Activated T-cell treated with anti-CD3 and anti-CD28 coated beads, Interleukin-2, amount 50 U/mL, for 24 hours (primary cell): ENCODE measurements around the gene BCAP31.

Experiments used
- DNase-seq: peaks from one replicate; pipeline ENCODE4 v3.0.0-alpha.2; 2020
- H3K27ac Mint-ChIP-seq: 2 replicates; pipeline ENCODE4 v1.8.0; 2020; ENCODE audit warnings: mild to moderate bottlenecking, mixed read lengths
- H3K27me3 Mint-ChIP-seq: 2 replicates; pipeline ENCODE4 v1.8.0; 2020; ENCODE audit warnings: mixed read lengths
- H3K36me3 Mint-ChIP-seq: 2 replicates; pipeline ENCODE4 v1.8.0; 2020; ENCODE audit warnings: low read depth, mixed read lengths
- H3K4me1 Mint-ChIP-seq: 2 replicates; pipeline ENCODE4 v1.8.0; 2020; ENCODE audit warnings: low read depth, mixed read lengths
- H3K4me3 Mint-ChIP-seq: 2 replicates; pipeline ENCODE4 v1.8.0; 2020; ENCODE audit warnings: mild to moderate bottlenecking, moderate library complexity, mixed read lengths
- H3K9me3 Mint-ChIP-seq: 2 replicates; pipeline ENCODE4 v1.8.0; 2020; ENCODE audit warnings: mixed read lengths

BCAP31 gene

GRCh38 chrX:153724252-153725038, at the start of gene BCAP31, which contains the start of gene ABCD1:
TSS of gene BCAP31 (minus strand) at chrX:153724387. CDS start at chrX:153723244, 1,143 bp downstream.
TSS of gene ABCD1 (plus strand) at chrX:153724856. CDS start at chrX:153725267, 411 bp downstream.
- peaks cover 24% of the 10 kb centered on the region for H3K27me3 Mint-ChIP-seq
- peaks cover 36% of the 10 kb centered on the region for H3K36me3 Mint-ChIP-seq
- H3K4me1 Mint-ChIP-seq: peaks cover 35% of the 10 kb centered on the region
- H3K9me3 Mint-ChIP-seq: no peaks in the 10 kb centered on the region
- DNase-seq: peak; percentile 91
- peak within 1 kb of the TSS; percentile 90 for H3K27ac Mint-ChIP-seq
- peak within 1 kb of the TSS; percentile 90 for H3K4me3 Mint-ChIP-seq

GRCh38 chrX:153773218-153773611, 49.0 kb upstream of the BCAP31 start:
- no peaks in the 10 kb centered on the region for H3K9me3 Mint-ChIP-seq

GRCh38 chrX:153772316-153773217, 48.4 kb upstream of the BCAP31 start:
- Mint-ChIP-seq H3K27me3 (peaks cover 9% of the 10 kb centered on the region), H3K9me3 (no peaks in the 10 kb centered on the region), H3K27ac (no peak overlapping the region), H3K36me3 (no peaks in the 10 kb centered on the region), H3K4me1 (peaks cover 3% of the 10 kb centered on the region), H3K4me3 (no peak overlapping the region)
- no peak for DNase-seq

More at GRCh38 chrX:153773218-153773611, 49.0 kb upstream of the BCAP31 start:
- Mint-ChIP-seq H3K27ac (no peak overlapping the region), H3K27me3 (peaks cover 14% of the 10 kb centered on the region), H3K4me1 (no peaks in the 10 kb centered on the region), H3K36me3 (no peaks in the 10 kb centered on the region), H3K4me3 (no peak overlapping the region)
- no peak for DNase-seq

- no peak overlapping the region for H3K4me3 Mint-ChIP-seq
- peaks cover 5% of the 10 kb centered on the region for H3K4me1 Mint-ChIP-seq
- no peak for DNase-seq
- H3K9me3 Mint-ChIP-seq: no peaks in the 10 kb centered on the region
- H3K27ac Mint-ChIP-seq: no peak overlapping the region
- H3K27me3 Mint-ChIP-seq: peaks cover 9% of the 10 kb centered on the region
- no peaks in the 10 kb centered on the region for H3K36me3 Mint-ChIP-seq
Observed at GRCh38 chrX:153771415-153772315, 47.5 kb upstream of the BCAP31 start.

GRCh38 chrX:153770601-153771414, 46.6 kb upstream of the BCAP31 start:
- no peak for DNase-seq
- Mint-ChIP-seq H3K9me3 (no peaks in the 10 kb centered on the region), H3K36me3 (no peaks in the 10 kb centered on the region), H3K27ac (no peak overlapping the region), H3K4me3 (no peak overlapping the region), H3K27me3 (peaks cover 12% of the 10 kb centered on the region), H3K4me1 (peaks cover 12% of the 10 kb centered on the region)

- Mint-ChIP-seq H3K36me3 (no peaks in the 10 kb centered on the region), H3K4me1 (peaks cover 12% of the 10 kb centered on the region), H3K9me3 (no peaks in the 10 kb centered on the region), H3K4me3 (no peak overlapping the region), H3K27ac (no peak overlapping the region), H3K27me3 (peaks cover 12% of the 10 kb centered on the region)
- no peak for DNase-seq
Observed at GRCh38 chrX:153769865-153770600, 45.8 kb upstream of the BCAP31 start.

GRCh38 chrX:153769158-153769864, 45.1 kb upstream of the BCAP31 start:
- Mint-ChIP-seq H3K4me1 (peaks cover 12% of the 10 kb centered on the region), H3K4me3 (no peak overlapping the region), H3K9me3 (no peaks in the 10 kb centered on the region), H3K27ac (no peak overlapping the region), H3K27me3 (peaks cover 12% of the 10 kb centered on the region), H3K36me3 (no peaks in the 10 kb centered on the region)
- DNase-seq: peak; percentile 26

GRCh38 chrX:153768311-153769157, 44.3 kb upstream of the BCAP31 start:
- Mint-ChIP-seq H3K4me1 (peaks cover 16% of the 10 kb centered on the region), H3K27me3 (peaks cover 16% of the 10 kb centered on the region), H3K36me3 (no peaks in the 10 kb centered on the region), H3K4me3 (no peak overlapping the region), H3K9me3 (no peaks in the 10 kb centered on the region), H3K27ac (no peak overlapping the region)
- DNase-seq: peak; percentile 27

- no peak for DNase-seq
- peaks cover 16% of the 10 kb centered on the region for H3K4me1 Mint-ChIP-seq
- H3K4me3 Mint-ChIP-seq: no peak overlapping the region
- H3K27me3 Mint-ChIP-seq: peaks cover 20% of the 10 kb centered on the region
- no peaks in the 10 kb centered on the region for H3K9me3 Mint-ChIP-seq
- no peaks in the 10 kb centered on the region for H3K36me3 Mint-ChIP-seq
- no peak overlapping the region for H3K27ac Mint-ChIP-seq
Observed at GRCh38 chrX:153767674-153768055, 43.5 kb upstream of the BCAP31 start.

GRCh38 chrX:153766871-153767673, 42.9 kb upstream of the BCAP31 start:
- Mint-ChIP-seq H3K27me3 (peaks cover 16% of the 10 kb centered on the region), H3K36me3 (no peaks in the 10 kb centered on the region), H3K4me1 (peaks cover 16% of the 10 kb centered on the region), H3K27ac (no peak overlapping the region), H3K9me3 (no peaks in the 10 kb centered on the region), H3K4me3 (no peak overlapping the region)
- no peak for DNase-seq

- Mint-ChIP-seq H3K27ac (peak overlapping the region; percentile 22), H3K36me3 (no peaks in the 10 kb centered on the region), H3K4me3 (peak overlapping the region; percentile 30), H3K9me3 (no peaks in the 10 kb centered on the region), H3K27me3 (peaks cover 16% of the 10 kb centered on the region), H3K4me1 (peaks cover 16% of the 10 kb centered on the region)
- peak; percentile 58 for DNase-seq
Observed at GRCh38 chrX:153766098-153766817, 42.1 kb upstream of the BCAP31 start.
